Cardiac muscle cell (in vitro differentiated cells and primary cell): Measurements from ENCODE around the gene FOXD1. TPM values are rescaled to one million over a fixed set of nuclear protein-coding genes. Genes with fewer than 3 reads are reported as not detected.

ENCODE experiments used
- DNase-seq, 2 donors: peaks; one replicate each; pipeline versions ENCODE4 v3.0.0 to v3.0.0-alpha.2; 2010 to 2017; ENCODE audit warnings: low read depth in 1 of 2, low spot score in 1 of 2
- H3K27ac ChIP-seq: fragments of 200-600 bp; sonication (generic); 2 replicates; pipeline ENCODE4 v1.5.1; 2016
- H3K27me3 ChIP-seq: fragments of 200-600 bp; sonication (generic); 2 replicates; pipeline ENCODE4 v1.6.0; 2016; ENCODE audit warnings: control low read depth
- H3K36me3 ChIP-seq: fragments of 200-600 bp; sonication (generic); 2 replicates; pipeline ENCODE4 v1.5.1; 2016; ENCODE audit warnings: control low read depth
- H3K4me1 ChIP-seq: fragments of 200-600 bp; sonication (generic); 2 replicates; pipeline ENCODE4 v1.8.1; 2017; ENCODE audit warnings: low read depth, mild to moderate bottlenecking, mixed run types
- H3K4me3 ChIP-seq: fragments of 200-600 bp; sonication (generic); 2 replicates; pipeline ENCODE4 v1.5.1; 2016; ENCODE audit warnings: mild to moderate bottlenecking
- H3K9me3 ChIP-seq: fragments of 200-600 bp; sonication (generic); 2 replicates; pipeline ENCODE4 v1.5.1; 2017; ENCODE audit warnings: low read depth, mild to moderate bottlenecking, control low read depth
- polyA plus RNA-seq: library from polyadenylated mRNA; unstranded; fragments of >200 nt; fragmentation: Nextera tagmentation; extraction: Ambion mirVana; gene quantifications from 2 replicates; pipeline ENCODE4 v1.2.1, GENCODE V29; 2016
- total RNA-seq: library from RNA; depleted of rRNA; stranded (reverse); fragments of >200 nt; gene quantifications from 2 replicates; pipeline ENCODE4 v1.2.3, GENCODE V29; 2016
- TF ChIP-seq, protein P1 (sequence below): IDR thresholded peaks from 2 replicates; pipeline ENCODE4 v1.5.1; 2012; ENCODE audit warnings: low read depth, mild to moderate bottlenecking, low read length

The FOXD1 gene
- total and polyA plus RNA-seq, 2 experiments from 2014 or later = 0.28 TPM; not detected in 1

DNA sequence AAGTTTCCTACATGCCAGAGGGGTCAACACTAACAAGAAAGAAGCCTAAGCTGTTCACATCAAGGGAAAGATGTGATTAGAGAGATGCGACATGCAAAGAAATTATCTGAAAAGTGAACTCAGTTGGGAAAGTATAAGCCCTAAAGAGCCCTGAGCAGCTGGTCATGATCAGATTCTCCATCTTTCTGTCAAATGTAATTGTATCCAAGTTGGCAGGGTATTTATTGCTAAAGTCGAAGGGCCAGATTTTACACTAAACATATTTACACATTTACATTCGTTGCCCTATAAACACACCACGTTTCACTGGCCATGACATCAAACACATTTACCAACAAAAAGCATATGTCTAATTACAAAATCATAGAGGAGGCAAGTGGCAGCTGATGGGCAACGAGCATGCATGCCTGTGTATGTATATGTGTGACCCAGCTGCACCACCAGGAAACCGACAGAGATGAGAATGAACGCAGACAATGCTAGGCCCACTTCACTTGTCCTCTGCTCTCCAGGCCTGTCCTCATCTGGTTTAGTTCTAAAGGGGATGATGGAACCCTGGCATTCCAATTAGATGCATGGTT, 6.3 kb downstream of the FOXD1 start:
- no peak for DNase-seq
- Histone ChIP-seq H3K4me1 (no peaks in the 10 kb centered on the region), H3K36me3 (no peaks in the 10 kb centered on the region), H3K9me3 (no peaks in the 10 kb centered on the region), H3K27ac (no peak overlapping the region), H3K4me3 (no peak overlapping the region), H3K27me3 (peaks cover 99% of the 10 kb centered on the region)
- TF ChIP-seq, protein P1, sequence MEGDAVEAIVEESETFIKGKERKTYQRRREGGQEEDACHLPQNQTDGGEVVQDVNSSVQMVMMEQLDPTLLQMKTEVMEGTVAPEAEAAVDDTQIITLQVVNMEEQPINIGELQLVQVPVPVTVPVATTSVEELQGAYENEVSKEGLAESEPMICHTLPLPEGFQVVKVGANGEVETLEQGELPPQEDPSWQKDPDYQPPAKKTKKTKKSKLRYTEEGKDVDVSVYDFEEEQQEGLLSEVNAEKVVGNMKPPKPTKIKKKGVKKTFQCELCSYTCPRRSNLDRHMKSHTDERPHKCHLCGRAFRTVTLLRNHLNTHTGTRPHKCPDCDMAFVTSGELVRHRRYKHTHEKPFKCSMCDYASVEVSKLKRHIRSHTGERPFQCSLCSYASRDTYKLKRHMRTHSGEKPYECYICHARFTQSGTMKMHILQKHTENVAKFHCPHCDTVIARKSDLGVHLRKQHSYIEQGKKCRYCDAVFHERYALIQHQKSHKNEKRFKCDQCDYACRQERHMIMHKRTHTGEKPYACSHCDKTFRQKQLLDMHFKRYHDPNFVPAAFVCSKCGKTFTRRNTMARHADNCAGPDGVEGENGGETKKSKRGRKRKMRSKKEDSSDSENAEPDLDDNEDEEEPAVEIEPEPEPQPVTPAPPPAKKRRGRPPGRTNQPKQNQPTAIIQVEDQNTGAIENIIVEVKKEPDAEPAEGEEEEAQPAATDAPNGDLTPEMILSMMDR = no peak

DNA sequence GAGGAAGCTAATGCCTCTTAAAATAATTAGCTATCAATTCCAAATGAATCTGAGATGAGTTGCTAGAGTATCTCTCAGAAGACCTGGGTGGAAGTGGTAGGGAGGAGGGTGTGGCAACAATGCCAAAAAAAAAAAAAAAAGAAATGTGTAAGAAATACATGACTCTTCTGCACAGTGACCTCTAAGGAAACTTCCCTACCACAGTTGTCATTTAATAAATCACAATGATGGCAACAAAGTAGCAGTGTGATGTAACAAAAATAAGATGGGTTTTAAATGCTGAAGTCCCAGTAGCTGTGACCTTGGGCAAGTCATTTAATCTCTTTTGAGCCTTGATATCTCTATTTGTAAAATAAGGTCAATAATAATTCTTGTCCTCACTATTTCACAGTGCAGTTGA, 7.2 kb downstream of the FOXD1 start:
- Histone ChIP-seq H3K27ac (no peak overlapping the region), H3K9me3 (no peaks in the 10 kb centered on the region), H3K4me1 (no peaks in the 10 kb centered on the region), H3K27me3 (peaks cover 99% of the 10 kb centered on the region), H3K36me3 (no peaks in the 10 kb centered on the region), H3K4me3 (no peak overlapping the region)
- DNase-seq = no peak
- TF ChIP-seq, protein P1 = no peak

DNA sequence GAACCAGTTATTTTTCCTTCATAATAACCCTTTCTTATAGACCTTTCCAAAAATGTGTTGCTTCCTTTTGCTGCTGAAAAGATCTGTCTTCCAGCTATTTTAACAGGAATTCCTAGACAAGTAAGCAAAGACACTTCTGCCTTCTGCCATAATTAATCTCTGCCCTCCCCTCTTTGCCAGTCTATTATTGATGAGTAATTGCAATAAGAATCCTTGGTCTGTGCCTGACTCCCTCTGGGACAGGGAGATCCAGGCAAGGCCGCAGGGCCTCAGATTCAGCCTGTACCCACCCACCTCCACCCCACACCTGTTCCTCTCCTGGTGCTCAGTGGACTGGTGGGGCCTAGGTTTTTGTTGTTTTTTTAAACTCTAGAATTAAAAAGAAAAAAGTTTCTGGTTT, 8.3 kb downstream of the FOXD1 start:
- Histone ChIP-seq H3K9me3 (no peaks in the 10 kb centered on the region), H3K27me3 (peaks cover 99% of the 10 kb centered on the region), H3K4me3 (no peak overlapping the region), H3K36me3 (no peaks in the 10 kb centered on the region), H3K27ac (no peak overlapping the region), H3K4me1 (no peaks in the 10 kb centered on the region)
- TF ChIP-seq, protein P1 = no peak
- DNase-seq = no peak

DNA sequence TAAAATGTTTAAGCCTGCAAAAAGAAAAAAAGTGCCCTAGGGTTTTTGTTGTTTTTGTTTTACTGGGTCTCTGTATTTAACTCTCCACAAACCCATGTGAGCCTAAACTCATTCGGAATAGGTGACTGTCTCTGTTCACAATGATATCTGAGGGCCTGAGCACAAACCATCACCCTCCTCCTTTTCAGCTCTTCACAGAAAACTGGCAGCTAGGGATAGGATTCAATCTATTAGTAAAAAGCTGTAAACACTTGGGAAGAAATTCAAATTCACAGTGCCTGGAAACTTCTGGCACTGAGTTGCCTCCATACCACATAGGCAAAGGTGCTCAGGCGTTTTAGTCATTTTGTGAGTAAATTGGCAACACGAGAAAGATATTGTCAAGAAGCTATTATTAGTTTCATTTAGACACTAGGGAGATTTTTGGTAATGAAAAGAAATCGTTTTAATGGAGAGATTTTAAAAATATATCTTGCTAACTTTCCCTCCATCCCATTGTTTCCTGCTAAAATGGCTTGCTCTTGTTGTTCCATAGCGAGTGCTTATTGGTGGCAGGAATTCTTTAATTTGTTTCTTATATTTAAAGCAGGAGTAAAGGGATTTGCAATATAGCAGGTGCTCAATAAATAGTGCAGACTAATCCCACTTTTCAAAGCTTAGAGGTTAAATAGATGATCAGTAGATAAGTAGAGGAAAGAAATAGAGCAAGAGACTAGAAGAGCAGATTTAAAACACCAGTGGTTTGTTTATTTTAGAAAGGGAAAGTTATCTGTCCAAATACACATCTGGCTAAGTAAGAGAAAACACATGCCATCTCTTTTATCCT, 9.7 kb downstream of the FOXD1 start:
- no peak overlapping the region for H3K4me3 ChIP-seq
- H3K27me3 ChIP-seq = peaks cover 99% of the 10 kb centered on the region
- TF ChIP-seq, protein P1 = no peak
- H3K27ac ChIP-seq = no peak overlapping the region
- no peak for DNase-seq
- no peaks in the 10 kb centered on the region for H3K9me3 ChIP-seq
- H3K36me3 ChIP-seq = no peaks in the 10 kb centered on the region
- no peaks in the 10 kb centered on the region for H3K4me1 ChIP-seq

DNA sequence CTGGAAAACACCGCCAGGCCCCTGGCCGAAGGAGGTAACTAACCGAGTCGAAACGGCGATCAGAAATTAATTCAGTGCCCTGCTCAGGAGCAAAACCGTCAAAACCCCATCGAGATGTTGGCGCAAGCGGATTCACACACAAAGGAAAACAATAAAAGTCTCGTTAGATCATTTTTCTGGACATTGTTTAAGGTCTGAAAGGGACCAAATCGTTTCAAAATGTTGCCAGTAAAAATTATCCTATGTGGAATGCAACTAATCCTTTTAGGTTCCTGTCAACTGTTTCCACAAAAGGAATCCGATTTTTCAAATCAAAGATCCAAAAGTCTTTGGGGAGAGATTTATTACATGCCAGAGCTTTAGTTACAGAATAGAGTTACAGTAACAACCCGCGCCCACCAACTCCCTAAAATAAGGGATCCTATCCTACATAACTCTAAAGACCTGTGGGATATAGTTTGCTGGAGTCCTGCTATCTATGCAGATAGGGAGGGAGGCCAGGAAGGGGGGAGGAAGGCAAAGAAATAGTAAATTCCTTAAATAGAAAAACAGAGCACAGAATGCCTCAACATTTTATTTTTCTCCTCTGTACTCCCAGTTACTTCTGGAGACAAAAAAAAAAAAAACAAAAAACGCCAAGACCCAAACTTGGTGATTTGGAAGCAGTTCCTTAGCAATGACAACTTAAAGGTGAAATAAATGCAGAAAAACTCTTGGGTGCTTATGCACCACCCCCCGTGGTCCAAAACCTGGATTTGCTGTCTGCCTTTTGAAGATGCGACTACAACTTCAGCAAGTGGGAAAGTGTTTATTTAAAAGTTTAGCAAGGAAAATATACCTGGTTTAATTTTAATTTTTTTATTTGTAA, 10.6 kb downstream of the FOXD1 start:
- Histone ChIP-seq H3K27ac (no peak overlapping the region), H3K27me3 (peaks cover 99% of the 10 kb centered on the region), H3K4me1 (no peaks in the 10 kb centered on the region), H3K36me3 (no peaks in the 10 kb centered on the region), H3K9me3 (no peaks in the 10 kb centered on the region), H3K4me3 (peak overlapping the region; percentile 18)
- TF ChIP-seq, protein P1 = no peak
- no peak for DNase-seq
